K562 (cell line): ENCODE results near the gene ZNF346. TPM values are rescaled to one million over a fixed set of nuclear protein-coding genes. Genes with fewer than 3 reads are reported as not detected.

Experiments
- ARID2 ChIP-seq: fragments of 450-650 bp; IDR thresholded peaks from 2 replicates; pipeline ENCODE4 v1.6.1; 2017; ENCODE audit warnings: antibody characterized with exemption, mild to moderate bottlenecking
- DEAF1 ChIP-seq: fragments of 450-650 bp; formaldehyde crosslinking; IDR thresholded peaks from 2 replicates; pipeline ENCODE4 v1.4.0; 2020; ENCODE audit warnings: mild to moderate bottlenecking, moderate library complexity
- ETV6 ChIP-seq, 3 experiments: fragments of 150-350 bp in 1 of 3; sonication (generic) in 1 of 3; formaldehyde crosslinking in 1 of 3; IDR thresholded peaks; 2 replicates each; pipeline versions ENCODE4 v1.6.1 to v1.8.0; 2014 to 2022; ENCODE audit warnings: borderline replicate concordance in 2 of 3, low read depth in 2 of 3, antibody characterized with exemption in 1 of 3, low read length in 1 of 3, mild to moderate bottlenecking in 1 of 3, missing genetic modification reagents in 1 of 3
- KAT7 ChIP-seq: sonication (generic); formaldehyde crosslinking; IDR thresholded peaks from 2 replicates; pipeline ENCODE4 v1.8.0; 2022; ENCODE audit warnings: missing genetic modification reagents, mild to moderate bottlenecking, borderline replicate concordance
- KDM4B ChIP-seq, 2 experiments: fragments of 450-650 bp in 1 of 2; sonication (generic) in 1 of 2; IDR thresholded peaks; 2 replicates each; pipeline ENCODE4 v1.6.1; 2016 to 2017; ENCODE audit warnings: borderline replicate concordance in 2 of 2, antibody characterized with exemption in 1 of 2, low read depth in 1 of 2, mild to moderate bottlenecking in 1 of 2
- MAFG ChIP-seq: fragments of 450-650 bp; conservative IDR thresholded peaks from 2 replicates; pipeline ENCODE4 v1.6.1; 2016; ENCODE audit warnings: missing genetic modification characterization, missing compliant biosample characterization
- MAZ ChIP-seq, 2 experiments: fragments of 450-650 bp in 1 of 2; sonication (generic) in 1 of 2; formaldehyde crosslinking; IDR thresholded peaks in 1 of 2; conservative IDR thresholded peaks in 1 of 2; 2 replicates each; pipeline versions ENCODE4 v1.4.0 to v1.5.0; 2020; ENCODE audit warnings: mild to moderate bottlenecking in 1 of 2, missing genetic modification reagents in 1 of 2
- MBD1 ChIP-seq: fragments of 250-450 bp; sonication (Bioruptor Pico); IDR thresholded peaks from 2 replicates; pipeline ENCODE4 v1.8.0; 2022; ENCODE audit warnings: inconsistent platforms
- PRDM10 ChIP-seq: fragments of 450-650 bp; IDR thresholded peaks from 2 replicates; pipeline ENCODE4 v1.6.1; 2018; ENCODE audit not compliant: partially characterized antibody
- RBM22 ChIP-seq: fragments of 200-400 bp; formaldehyde crosslinking; IDR thresholded peaks from 2 replicates; pipeline ENCODE4 v1.6.1; 2018; ENCODE audit warnings: low read length, low read depth; ENCODE audit not compliant: poor library complexity, severe bottlenecking
- RBM39 ChIP-seq: fragments of 200-400 bp; formaldehyde crosslinking; optimal IDR thresholded peaks from 2 replicates; pipeline ENCODE3; 2018; ENCODE audit warnings: low read depth, low read length
- SMARCA4 ChIP-seq: fragments of 450-650 bp; IDR thresholded peaks from 2 replicates; pipeline ENCODE4 v1.6.1; 2016
- SUPT5H ChIP-seq: fragments of 450-650 bp; IDR thresholded peaks from 2 replicates; pipeline ENCODE4 v1.6.1; 2016
- VEZF1 ChIP-seq: fragments of 200-800 bp; sonication (Bioruptor generic); IDR thresholded peaks from 2 replicates; pipeline ENCODE4 v1.6.1; 2017; ENCODE audit warnings: missing genetic modification characterization, missing compliant biosample characterization
- ZBTB9 ChIP-seq: fragments of 450-650 bp; formaldehyde crosslinking; IDR thresholded peaks from 2 replicates; pipeline ENCODE4 v1.4.0; 2020; ENCODE audit warnings: mild to moderate bottlenecking, moderate library complexity
- ZNF77 ChIP-seq: fragments of 250-450 bp; sonication (Bioruptor Pico); IDR thresholded peaks from 2 replicates; pipeline ENCODE4 v1.5.0; 2020
- polyA plus RNA-seq, 8 experiments: library from polyadenylated mRNA; depleted of rRNA in 4 of 8; stranded (reverse) in 5 of 8; unstranded in 3 of 8; fragments of >200 nt; fragmentation: Nextera tagmentation in 2 of 8; fragmentation: Illumina TruSeq in 1 of 8; extraction: Ambion mirVana in 2 of 8; extraction: Trizol in 1 of 8; gene quantifications; 2 replicates each; pipeline versions ENCODE4 v1.2.1 to v1.2.3, GENCODE V29; 2011 to 2014; ENCODE audit warnings: inconsistent platforms in 1 of 8, missing spikeins in 1 of 8
- total RNA-seq, 7 experiments: library from RNA; depleted of rRNA in 6 of 7; stranded (reverse); fragments of >200 nt in 6 of 7; fragmentation: Illumina TruSeq in 2 of 7; extraction: Trizol in 2 of 7; gene quantifications; 2 replicates each; pipeline versions ENCODE4 v1.2.1 to v1.2.3, GENCODE V29; 2011 to 2021; ENCODE audit warnings: low replicate concordance in 1 of 7

Gene ZNF346
- total and polyA plus RNA-seq, 9 of the 15 experiments (the other 6 are each of a cell fraction or from before 2014, with no cell fraction given), result 5.0 to 25.1 (median 20.1) TPM

GRCh38 chr5:177113566-177114424 is 91.3 kb downstream of the ZNF346 start (continued):
- TF ChIP-seq MAZ (CRISPR knock-in tag; conservative IDR thresholded peaks at IDR 0.05 in 1 of 2, IDR thresholded peaks at IDR 0.05 in 1 of 2) (peak; percentile 43 to 66; a peak in 3 of 4 replicates), ZNF77 (no peak), RBM22 (no peak), KDM4B (IDR thresholded peaks at IDR 0.05; ENCODE audit: borderline replicate concordance in 2 of 2, low read depth in 1 of 2) (peak in 1 of 2 experiments; percentile 51; a peak in 1 of 4 replicates), MAFG (tag) (peak; percentile 76), ZBTB9 (CRISPR knock-in tag) (no peak), KAT7 (0 out of 2 replicates have a peak, but pooled peaks have one; percentile 32), DEAF1 (CRISPR knock-in tag) (peak; percentile 95), PRDM10 (peak; percentile 75), SMARCA4 (peak; percentile 67), SUPT5H (no peak), RBM39 (no peak), ETV6 (IDR thresholded peaks at IDR 0.05; ENCODE audit: borderline replicate concordance in 1 of 2, low read depth in 2 of 2, low read length in 1 of 2) (no peak), ETV6 (CRISPR knock-in tag; IDR thresholded peaks at IDR 0.05; ENCODE audit: borderline replicate concordance) (no peak), MBD1 (CRISPR knock-in tag) (no peak), VEZF1 (CRISPR knock-in tag) (peak; percentile 73), ARID2 (peak; percentile 86)
